ENCODE data around the gene KCNE4. TPM values are rescaled to one million over a fixed set of nuclear protein-coding genes. Genes with fewer than 3 reads are reported as not detected.

The KCNE4 gene
- total and polyA plus RNA-seq, 9 of the 15 experiments (the other 6 are each of a cell fraction or from before 2014, with no cell fraction given) = not detected

DNA sequence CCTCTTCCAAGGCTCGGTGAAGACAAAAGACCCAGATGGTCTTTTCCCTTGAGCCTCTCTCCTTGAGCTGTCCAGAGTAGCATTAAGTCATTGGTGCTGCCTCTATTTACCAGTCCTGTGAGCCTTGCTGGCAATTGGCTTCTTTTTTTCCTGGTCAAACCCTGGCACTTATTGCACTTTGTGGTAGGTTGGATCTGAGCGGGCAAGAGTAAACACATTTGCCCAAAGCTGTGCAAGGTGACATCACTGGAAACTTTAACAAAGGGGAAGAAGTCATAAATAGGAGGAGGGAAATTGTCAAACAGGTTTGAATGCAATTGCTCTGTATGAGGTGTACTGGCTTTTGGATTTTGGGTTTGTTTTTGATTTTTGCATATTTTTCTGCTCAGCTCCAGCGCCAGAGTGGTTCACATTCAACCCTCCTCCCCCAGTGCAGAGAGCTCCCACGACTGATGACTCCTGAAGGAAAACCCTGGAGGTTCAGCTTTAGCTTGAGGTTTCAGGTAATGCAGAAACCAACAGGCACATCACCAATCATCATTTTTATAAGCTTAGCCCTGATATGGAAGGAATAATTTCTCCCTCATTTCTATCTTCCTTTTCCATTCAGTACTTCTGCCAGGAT lies 8.3 kb downstream of the KCNE4 start:
- no peak overlapping the region for H2AFZ ChIP-seq (ENCODE audit: low read depth, low read length)
- H3K4me2 ChIP-seq (ENCODE audit: insufficient read depth, low read length) = no peak overlapping the region
- no peak for ATAC-seq
- intact Hi-C loops (cut with micrococcal nuclease) (no loop called here), in situ Hi-C loops (cut with MboI) (no loop called here)
- no peaks in the 10 kb centered on the region for H3K9me1 ChIP-seq (ENCODE audit: control insufficient read depth, insufficient read depth, low read length)
- no peaks in the 10 kb centered on the region for H4K20me1 ChIP-seq (replicated peaks; ENCODE audit: control insufficient read depth, insufficient read depth, low read length)
- no peaks in the 10 kb centered on the region for H3K27me3 ChIP-seq (ENCODE audit: control insufficient read depth in 2 of 2, insufficient read depth in 2 of 2, low read length in 2 of 2)
- no peak for DNase-seq (ENCODE audit: extremely low read depth in 1 of 4, low spot score in 3 of 4)
- H3K4me3 ChIP-seq = no peak overlapping the region
- H3K79me2 ChIP-seq (ENCODE audit: control insufficient read depth, insufficient read depth, low read length) = no peaks in the 10 kb centered on the region
- no peak overlapping the region for H3K9ac ChIP-seq (ENCODE audit: insufficient read depth in 1 of 2, low read depth in 2 of 2, low read length in 2 of 2)
- ChIA-PET CTCF (ENCODE audit: low intra/inter-chr PET ratio) (no interaction called here), POLR2A (interaction anchor here (1.1 kb wide), 1 partner anchor 25 kb away, joined by 3 read pairs; no protein-coding TSS in a partner anchor)
- FAIRE-seq = no peak
- no peaks in the 10 kb centered on the region for H3K36me3 ChIP-seq (ENCODE audit: control insufficient read depth, insufficient read depth, low read length)
- H3K4me1 ChIP-seq (replicated peaks in 1 of 2; ENCODE audit: control insufficient read depth in 2 of 2, insufficient read depth in 2 of 2, low read length in 2 of 2) = peaks cover 3 to 36% of the 10 kb centered on the region in 2 experiments; a peak in 3 of 5 replicates
- no peaks in the 10 kb centered on the region for H3K9me3 ChIP-seq (replicated peaks; ENCODE audit: control insufficient read depth, insufficient read depth, low read depth, low read length)
- WGBS (ENCODE audit: insufficient coverage, low coverage, missing lambda C conversion rate) = 44% methylated on average over 4 of the region's 4 CpGs
- no TSS peak for BruUV-seq (replicated peaks)
- no peak overlapping the region for H3K27ac ChIP-seq (ENCODE audit: extremely low read depth, low read depth, low read length)
- TF ChIP-seq, protein P1, sequence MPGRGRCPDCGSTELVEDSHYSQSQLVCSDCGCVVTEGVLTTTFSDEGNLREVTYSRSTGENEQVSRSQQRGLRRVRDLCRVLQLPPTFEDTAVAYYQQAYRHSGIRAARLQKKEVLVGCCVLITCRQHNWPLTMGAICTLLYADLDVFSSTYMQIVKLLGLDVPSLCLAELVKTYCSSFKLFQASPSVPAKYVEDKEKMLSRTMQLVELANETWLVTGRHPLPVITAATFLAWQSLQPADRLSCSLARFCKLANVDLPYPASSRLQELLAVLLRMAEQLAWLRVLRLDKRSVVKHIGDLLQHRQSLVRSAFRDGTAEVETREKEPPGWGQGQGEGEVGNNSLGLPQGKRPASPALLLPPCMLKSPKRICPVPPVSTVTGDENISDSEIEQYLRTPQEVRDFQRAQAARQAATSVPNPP (IDR thresholded peaks at IDR 0.05; ENCODE audit: borderline replicate concordance, insufficient read depth, insufficient read length) = no peak
- no peak for TF ChIP-seq TRIM25 (IDR thresholded peaks at IDR 0.05; ENCODE audit: borderline replicate concordance)
- TF ChIP-seq BMI1 (IDR thresholded peaks at IDR 0.05; ENCODE audit: low read length) = no peak
- no peak for TF ChIP-seq CHAMP1 (IDR thresholded peaks at IDR 0.05)
- no peak for TF ChIP-seq LEF1 (IDR thresholded peaks at IDR 0.05)
- TF ChIP-seq, protein P2, sequence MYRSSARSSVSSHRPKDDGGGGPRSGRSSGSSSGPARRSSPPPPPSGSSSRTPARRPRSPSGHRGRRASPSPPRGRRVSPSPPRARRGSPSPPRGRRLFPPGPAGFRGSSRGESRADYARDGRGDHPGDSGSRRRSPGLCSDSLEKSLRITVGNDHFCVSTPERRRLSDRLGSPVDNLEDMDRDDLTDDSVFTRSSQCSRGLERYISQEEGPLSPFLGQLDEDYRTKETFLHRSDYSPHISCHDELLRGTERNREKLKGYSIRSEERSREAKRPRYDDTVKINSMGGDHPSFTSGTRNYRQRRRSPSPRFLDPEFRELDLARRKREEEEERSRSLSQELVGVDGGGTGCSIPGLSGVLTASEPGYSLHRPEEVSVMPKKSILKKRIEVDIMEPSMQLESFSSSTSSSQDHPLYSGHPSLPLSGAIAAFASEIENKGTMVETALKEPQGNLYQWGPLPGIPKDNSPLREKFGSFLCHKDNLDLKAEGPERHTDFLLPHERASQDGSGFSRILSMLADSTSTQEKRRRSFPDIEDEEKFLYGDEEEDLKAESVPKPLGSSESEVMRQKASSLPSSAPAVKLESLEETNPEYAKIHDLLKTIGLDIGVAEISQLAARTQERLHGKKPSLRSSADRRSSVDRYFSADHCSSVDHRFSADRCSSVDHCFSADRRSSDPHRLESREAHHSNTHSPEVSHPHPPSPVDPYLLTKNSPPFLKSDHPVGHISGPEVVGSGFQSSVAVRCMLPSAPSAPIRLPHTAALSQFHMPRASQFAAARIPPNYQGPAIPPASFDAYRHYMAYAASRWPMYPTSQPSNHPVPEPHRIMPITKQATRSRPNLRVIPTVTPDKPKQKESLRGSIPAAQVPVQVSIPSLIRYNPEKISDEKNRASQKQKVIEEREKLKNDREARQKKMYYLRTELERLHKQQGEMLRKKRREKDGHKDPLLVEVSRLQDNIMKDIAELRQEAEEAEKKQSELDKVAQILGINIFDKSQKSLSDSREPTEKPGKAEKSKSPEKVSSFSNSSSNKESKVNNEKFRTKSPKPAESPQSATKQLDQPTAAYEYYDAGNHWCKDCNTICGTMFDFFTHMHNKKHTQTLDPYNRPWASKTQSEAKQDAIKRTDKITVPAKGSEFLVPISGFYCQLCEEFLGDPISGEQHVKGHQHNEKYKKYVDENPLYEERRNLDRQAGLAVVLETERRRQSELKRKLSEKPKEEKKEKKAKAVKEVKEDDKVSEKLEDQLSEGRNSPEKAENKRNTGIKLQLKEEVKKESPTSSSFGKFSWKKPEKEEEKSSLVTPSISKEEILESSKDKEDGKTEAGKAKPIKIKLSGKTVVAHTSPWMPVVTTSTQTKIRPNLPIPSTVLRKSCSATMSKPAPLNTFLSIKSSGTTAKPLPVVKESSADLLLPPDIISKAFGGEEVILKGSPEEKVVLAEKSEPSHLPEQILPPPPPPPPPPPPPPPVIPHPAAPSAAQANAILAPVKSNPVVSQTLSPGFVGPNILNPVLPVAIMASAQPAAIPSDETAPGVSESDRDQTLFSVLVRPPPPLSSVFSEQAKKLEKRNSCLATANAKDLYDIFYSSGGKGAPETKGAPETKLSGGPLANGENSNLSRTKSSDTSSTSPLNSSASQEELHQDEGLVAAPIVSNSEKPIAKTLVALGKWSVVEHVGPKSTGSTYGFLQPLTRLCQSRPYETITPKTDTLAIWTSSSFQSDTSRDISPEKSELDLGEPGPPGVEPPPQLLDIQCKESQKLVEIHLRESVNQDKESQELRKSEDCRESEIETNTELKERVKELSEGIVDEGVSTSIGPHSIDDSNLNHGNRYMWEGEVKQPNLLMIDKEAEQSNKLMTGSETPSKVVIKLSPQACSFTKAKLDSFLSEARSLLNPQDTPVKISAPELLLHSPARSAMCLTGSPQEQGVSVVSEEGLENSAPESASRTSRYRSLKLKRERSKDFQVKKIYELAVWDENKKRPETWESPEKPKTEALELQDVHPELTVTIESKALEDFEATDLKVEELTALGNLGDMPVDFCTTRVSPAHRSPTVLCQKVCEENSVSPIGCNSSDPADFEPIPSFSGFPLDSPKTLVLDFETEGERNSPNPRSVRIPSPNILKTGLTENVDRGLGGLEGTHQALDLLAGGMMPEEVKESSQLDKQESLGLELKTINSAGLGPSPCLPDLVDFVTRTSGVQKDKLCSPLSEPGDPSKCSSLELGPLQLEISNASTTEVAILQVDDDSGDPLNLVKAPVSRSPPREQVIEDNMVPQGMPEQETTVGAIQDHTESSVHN (IDR thresholded peaks at IDR 0.05; ENCODE audit: borderline replicate concordance in 1 of 2, low read depth in 1 of 2) = no peak
- TF ChIP-seq POLR3G (IDR thresholded peaks at IDR 0.05; ENCODE audit: extremely low read depth, insufficient read length, insufficient replicate concordance) = no peak
